Measurements from ENCODE around the gene HBG1.
"Not testable (repeated sequence)": the region's sequence is repeated elsewhere in the genome, so short reads cannot be mapped to it uniquely, and the experiment has no call there.

HBG1 gene

DNA sequence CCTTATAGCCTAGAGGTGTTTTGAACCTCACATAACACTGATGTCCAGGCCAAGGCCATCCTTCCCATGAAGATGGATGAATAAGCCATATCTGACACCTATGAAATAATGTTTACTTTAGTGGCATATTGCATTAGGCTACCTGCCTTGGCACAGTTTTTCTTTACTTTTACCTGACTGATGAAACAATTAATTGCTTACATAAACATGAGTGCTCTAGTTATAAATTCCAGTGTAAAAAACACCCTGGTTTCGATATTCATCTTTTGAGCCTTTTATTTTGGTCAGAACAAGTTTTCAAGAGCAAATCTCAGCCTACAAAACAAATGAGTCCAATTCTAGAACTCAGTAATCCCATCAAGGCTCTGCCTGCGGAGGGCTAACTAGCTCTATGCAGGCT is 27.0 kb upstream of the HBG1 start:
- FAIRE-seq: no peak

DNA sequence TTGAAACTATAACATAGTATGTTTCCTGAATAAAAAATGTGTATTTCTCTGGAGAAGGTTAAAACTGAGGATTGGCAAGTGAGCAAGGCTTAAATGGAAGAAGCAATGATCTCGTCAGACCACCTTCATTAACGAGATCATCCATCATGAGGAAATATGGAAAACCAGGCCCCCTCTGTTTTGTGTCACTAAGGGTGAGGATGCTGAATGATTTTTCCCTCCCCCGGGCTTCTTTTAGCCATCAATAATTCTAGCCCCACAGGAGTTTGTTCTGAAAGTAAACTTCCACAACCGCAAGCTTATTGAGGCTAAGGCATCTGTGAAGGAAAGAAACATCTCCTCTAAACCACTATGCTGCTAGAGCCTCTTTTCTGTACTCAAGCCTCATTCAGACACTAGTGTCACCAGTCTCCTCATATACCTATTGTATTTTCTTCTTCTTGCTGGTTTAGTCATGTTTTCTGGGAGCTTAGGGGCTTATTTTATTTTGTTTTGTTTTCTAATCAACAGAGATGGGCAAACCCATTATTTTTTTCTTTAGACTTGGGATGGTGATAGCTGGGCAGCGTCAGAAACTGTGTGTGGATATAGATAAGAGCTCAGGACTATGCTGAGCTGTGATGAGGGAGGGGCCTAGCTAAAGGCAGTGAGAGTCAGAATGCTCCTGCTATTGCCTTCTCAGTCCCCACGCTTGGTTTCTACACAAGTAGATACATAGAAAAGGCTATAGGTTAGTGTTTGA is 25.9 kb upstream of the HBG1 start:
- no peak for FAIRE-seq

DNA sequence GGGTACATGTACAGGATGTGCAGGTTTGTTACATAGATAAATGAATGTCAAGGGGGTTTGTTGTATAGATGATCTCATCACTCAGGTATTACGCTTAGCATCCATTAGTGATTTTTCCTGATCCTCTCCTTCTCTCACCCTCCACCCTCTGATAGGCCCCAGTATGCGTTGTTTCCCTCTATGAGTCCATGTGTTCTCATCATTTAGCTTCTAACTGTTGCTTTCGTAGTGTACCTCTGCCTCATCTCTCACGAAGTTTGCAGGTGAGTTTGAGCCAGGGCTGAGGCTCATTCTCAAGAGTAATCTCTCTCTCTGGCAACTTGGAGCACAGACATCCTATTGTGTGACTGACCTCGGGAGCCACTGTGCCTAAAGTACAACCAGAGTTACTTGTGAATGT is 24.7 kb upstream of the HBG1 start:
- FAIRE-seq: no peak

DNA sequence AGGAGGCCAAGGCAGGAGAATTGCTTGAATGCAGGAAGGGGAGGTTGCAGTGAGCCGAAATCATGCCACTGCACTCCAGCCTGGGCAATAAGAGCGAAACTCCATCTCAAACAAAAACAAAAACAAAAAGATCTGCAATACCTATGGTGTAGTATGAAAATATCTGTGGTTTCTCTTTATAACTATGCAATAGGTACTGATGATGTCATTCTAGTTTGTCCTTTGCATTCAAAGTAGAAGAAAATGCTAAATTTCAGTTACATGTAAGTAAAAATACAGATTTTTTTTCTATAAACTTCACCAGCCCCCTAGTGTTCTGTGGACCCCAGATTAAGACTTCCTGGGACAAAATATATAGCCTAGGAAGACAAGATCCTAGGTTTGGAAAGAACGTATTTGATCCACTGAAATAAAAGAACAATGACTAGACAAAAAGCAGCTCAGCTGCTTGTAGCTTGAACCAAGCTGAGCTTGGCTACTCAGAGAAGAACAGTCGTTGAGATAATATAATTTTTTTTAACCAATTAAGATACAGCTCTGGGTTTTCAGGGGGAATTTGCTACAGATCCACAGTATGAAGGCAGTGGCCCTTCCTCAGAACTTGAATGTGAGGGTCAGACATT is 22.8 kb upstream of the HBG1 start:
- no peak for FAIRE-seq

DNA sequence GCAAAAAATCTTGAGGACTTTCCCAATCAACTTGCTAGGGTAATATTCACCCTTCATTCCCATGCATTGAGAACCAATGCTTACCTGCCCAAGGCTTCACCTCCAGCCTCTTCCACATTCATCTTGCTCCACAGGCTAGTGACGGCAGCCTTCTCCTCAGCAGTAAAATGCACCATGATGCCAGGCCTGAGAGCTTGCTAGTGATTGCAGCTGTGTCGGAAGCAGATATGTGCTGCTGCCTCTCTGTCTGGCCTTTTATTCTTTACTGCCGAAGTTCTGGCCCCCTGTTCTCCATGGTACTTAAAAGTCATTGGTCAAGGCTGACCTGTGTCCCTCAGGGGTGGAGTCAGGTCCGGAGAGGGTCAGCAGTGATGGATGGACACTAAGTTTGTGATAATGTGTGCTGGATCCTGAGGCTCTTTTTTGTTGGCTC is 20.1 kb upstream of the HBG1 start, which contains the start of gene HBE1:
Gene HBE1 (minus strand): TSS at position 231 of the 433 bp plus-strand sequence. CDS start 55 bp downstream, at position 176.
- FAIRE-seq: no peak

DNA sequence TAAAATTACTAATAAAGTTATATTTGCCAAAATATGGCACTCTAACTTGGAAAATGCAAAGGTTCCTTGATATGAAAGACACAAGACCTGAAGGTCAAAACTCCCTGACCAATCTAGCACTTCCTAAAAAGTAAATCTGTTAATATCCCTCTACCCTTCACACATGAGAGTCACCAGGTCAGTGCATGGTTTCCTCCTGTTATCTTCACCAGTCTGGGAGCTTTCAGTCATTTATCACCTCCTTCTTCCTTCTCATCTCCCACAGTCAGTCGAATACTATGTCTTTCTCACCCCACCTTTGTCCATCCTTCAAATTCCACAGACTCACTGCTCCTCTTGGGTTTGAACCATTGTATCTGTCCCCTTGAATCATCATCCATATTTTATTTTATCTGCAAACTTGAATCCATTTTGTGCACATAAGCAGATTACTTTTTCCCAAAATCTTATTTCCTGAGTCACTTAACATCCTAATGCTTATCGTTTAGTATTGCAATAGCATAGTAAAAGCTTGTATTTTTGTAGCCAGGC is 17.4 kb upstream of the HBG1 start:
- FAIRE-seq: no peak

DNA sequence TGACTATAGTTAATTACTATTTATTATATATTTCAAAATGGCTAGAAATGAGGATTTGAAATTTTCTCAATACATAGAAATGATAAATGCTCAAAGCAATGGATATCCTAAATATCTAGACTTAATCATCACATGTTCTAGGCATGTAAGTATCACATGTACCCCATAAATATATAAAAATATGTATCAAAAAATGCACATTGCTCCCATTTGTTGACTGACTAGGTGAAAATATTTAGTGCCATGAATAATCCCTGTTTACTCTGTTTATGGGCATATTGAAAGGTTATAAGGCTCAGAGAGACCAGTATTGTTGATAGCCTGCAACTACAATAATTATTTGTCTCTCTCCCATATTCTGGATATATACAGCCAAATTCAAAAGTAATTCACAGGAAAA is 17.0 kb upstream of the HBG1 start:
- FAIRE-seq: no peak

DNA sequence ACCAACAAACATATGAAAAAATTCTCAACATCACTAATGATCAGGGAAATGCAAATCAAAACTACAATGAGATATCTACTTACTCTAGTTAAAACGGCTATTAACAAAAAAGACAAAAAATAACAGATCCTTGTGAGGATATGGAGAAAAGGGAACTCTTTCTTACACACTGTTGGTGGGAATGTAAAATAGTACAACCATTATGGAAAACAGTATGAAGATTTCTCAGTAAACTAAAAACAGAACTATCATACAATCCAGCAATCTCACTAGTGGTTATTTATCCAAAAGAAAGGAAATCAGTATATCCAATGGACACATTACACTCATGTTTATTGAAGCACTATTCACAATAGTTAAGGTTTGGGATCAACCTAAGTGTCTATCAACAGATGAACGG is 16.2 kb upstream of the HBG1 start:
- no peak for FAIRE-seq

DNA sequence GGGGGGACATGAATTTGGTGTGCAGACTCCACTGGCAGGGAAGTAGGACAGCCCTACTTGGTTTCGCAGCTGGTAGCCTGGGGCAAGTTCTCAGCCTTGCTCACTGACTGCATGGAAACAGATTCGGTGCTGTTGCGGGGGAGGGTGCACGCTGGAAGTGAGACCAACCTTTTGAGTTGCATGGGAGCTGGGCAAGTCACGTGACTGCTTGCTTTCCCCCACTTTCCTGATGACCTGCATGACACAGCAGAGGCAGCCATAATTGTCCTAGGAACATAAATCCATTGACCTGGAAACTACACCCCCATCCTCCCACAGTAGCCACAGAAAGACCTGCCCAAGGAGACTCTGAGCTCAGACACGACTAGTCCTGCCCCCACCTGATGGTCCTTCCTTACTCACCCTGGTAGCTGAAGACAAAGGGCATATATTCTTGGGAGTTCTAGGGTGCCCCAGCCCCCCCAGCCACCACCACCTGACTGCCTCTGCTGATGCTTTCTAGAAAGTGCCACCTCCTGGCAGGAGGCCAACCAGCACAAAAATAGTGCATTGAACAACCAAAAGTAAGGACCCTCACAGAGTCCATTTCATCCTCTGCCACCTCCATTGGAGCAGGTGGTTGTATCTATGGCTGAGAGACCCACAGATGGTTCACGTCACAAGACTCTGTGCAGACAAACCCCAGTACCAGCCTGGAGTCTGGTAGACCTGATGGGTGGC is 9.0 kb upstream of the HBG1 start:
- no peak for FAIRE-seq

DNA sequence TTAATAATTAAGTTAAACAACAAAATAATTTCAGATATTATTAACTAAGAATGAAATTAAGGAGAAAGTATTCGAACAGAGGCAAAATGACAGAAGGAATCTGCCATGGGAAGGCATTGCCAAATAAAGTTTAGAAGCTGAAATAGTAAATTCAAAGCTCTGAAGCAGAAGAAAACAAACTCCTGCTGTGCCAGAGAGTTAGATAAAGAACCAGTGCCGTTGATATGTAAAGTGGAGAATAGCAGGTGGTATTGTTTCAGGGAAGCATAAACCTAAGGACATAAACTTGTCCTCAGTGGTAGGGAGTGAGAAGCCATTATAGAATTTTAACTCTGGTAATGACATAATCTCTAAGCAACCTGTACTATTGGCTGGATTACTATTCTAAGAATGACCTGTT is 7.6 kb upstream of the HBG1 start:
- no peak for FAIRE-seq

DNA sequence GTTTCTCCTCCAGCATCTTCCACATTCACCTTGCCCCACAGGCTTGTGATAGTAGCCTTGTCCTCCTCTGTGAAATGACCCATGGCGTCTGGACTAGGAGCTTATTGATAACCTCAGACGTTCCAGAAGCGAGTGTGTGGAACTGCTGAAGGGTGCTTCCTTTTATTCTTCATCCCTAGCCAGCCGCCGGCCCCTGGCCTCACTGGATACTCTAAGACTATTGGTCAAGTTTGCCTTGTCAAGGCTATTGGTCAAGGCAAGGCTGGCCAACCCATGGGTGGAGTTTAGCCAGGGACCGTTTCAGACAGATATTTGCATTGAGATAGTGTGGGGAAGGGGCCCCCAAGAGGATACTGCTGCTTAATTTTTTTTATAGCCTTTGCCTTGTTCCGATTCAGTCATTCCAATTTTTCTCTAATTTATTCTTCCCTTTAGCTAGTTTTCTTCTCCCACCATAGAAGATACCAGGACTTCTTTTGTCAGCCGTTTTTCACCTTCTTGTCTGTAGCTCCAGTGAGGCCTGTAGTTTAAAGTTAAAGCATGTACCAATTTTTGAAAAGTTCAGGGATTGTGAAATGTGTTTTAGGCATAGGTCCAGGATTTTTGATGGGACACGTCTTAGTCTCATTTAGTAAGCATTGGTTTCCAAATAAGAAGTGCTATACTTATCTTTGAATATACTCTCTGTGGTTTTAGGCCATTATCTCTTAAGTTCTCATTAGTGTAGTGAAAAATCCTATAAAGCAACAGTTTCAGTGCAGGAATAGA is 5.2 kb upstream of the HBG1 start, which contains the start of gene HBG2:
Gene HBG2 (minus strand): TSS at position 136 of the 768 bp plus-strand sequence. CDS start 53 bp downstream, at position 83.
- not testable (repeated sequence) for FAIRE-seq

DNA sequence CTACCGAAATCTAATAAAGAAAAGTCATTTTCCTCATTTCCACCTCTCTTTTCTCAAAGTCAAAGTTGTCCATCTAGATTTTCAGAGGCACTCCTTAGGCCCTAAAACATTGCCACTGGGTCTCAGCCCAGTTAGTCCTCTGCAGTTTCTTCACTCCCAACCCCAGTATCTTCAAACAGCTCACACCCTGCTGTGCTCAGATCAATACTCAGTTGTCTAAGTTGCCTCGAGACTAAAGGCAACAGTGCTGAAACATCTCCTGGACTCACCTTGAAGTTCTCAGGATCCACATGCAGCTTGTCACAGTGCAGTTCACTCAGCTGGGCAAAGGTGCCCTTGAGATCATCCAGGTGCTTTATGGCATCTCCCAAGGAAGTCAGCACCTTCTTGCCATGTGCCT is 4.4 kb upstream of the HBG1 start:
- not testable (repeated sequence) for FAIRE-seq

DNA sequence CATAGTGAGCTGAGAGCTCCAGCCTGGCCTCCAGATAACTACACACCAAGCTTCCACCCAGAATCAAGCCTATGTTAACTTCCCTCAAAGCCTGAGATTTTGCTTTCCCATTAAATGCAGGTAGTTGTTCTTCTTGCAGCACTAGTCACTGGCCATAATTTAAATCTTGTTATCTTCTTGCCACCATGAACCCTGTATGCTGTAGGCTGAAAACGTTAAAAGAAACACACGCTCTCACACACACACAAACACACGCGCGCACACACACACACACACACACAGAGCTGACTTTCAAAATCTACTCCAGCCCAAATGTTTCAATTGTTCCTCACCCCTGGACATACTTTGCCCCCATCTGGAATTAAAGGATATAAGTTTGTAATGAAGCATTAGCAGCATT is 3.8 kb upstream of the HBG1 start:
- not testable (repeated sequence) for FAIRE-seq

DNA sequence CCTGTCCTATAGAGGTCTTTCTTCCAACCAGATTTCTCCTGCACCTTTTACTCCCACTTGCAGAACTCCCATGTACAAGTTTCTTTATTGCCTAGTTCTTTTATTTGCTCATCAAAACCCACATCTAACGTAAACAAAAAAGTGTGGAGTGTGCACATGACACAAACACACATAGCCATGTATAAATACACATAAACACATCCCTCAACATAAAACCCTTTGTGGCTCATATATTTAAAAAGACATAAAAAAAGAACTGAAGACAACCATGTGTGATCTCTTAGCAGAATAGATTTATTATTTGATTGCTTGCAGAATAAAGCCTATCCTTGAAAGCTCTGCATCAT is 3.2 kb upstream of the HBG1 start:
- FAIRE-seq: no peak

DNA sequence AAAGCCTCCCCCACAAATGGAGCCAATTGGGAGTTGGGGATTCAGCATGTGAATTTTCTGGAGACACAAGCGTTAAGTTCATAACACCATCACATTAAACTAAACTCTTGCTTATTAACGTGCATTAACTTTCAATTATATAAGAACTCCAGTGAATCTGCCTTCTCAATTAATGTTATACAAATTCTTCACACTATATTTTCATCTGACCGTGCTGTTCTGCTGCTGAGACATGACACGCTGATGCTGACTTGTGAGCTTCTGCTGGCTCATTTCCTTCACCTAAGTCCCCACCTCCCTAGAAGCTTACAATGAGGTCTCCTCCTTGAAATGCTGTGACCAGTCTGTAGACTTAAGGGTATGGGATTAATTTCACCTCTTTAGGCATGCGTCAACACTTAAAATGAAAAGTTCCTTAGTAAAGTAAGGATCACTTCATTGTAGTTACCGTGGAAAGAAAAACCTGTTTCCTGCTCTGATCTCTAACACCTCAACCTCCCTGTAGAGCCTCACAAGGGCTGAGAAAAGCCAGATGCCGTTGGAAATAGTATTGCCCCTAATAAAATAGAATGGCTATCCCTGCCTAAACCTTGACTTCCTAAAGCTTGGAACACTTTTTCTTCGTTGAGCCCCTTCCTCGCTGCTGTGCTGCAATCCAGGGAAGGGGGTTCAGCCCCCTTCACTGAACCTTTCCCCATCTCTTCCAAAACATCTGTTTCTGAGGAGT is 2.7 kb upstream of the HBG1 start:
- no peak for FAIRE-seq

DNA sequence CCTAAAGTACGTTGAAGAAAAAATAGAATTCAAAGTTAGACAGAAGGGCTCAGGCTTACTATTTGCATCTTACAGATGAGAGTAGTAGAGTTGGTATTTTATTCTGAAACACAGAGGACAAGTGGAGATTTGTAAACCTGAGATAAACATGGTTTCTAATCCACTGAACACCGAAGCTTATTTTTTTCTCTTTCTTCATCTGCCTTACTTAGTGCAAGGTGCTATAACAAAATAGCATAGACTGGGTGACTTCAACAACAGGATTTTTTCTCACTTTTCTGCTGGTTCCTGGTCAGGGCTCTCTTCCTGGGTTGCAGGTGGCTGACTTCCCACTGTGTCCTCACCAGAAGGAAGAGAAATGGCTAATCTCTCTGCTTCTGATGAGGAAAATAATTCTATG is 2.1 kb upstream of the HBG1 start:
- no peak for FAIRE-seq

DNA sequence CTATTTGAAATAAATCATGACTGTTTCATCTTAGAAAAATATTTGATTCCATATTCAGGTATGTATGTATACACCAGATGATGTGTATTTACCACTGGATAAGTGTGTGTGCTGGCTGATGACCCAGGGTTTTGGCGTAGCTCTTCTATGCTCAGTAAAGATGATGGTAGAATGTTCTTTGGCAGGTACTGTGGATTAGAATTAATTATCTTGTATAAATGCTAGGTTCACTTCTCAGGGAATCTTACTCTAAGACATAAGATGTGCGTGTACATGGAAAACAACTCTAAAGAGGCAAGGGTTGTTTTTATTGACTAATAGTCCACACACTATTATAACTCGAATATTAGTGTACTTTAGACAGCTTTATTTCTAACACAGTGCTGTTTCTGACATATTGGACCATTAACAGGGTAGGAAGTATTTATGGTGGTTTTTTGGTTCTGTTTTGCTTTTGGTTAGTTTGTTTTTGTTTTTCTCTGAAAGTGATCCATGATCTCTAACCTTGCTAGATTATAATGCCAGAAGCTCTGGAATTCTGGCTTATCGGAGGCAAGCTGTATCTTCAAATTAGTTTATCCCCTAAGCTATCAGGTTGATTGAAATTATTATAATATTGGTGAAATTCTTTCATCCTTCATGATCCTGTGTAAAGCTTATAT is 1.0 kb upstream of the HBG1 start:
- FAIRE-seq: no peak

DNA sequence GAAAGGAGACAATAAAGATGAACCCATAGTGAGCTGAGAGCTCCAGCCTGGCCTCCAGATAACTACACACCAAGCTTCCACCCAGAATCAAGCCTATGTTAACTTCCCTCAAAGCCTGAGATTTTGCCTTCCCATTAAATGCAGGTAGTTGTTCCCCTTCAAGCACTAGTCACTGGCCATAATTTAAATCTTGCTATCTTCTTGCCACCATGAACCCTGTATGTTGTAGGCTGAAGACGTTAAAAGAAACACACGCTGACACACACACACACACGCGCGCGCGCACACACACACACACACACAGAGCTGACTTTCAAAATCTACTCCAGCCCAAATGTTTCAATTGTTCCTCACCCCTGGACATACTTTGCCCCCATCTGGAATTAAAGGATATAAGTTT is 1.2 kb downstream of the HBG1 start:
- not testable (repeated sequence) for FAIRE-seq

DNA sequence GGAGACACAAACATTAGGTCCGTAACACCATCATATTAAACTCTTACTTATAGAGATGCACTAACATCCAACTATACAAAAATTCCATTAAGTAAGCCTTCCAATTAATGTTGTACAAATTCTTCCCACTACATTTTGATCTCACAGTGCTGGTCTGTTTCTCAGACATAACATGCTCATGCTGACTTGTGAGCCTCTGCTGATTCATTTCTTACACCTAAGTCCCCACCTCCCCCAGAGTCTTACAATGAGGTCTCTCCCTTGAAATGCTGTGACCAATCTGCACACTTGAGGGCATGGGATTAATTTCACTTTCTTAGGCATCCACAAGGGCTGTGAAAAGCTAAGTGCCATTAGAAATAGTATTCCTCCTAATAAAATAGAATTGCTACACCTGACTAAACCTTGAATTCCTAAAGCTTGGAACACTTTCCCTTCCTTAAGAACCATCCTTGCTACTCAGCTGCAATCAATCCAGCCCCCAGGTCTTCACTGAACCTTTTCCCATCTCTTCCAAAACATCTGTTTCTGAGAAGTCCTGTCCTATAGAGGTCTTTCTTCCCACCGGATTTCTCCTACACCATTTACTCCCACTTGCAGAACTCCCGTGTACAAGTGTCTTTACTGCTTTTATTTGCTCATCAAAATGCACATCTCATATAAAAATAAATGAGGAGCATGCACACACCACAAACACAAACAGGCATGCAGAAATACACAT is 2.0 kb downstream of the HBG1 start:
- FAIRE-seq: no peak

DNA sequence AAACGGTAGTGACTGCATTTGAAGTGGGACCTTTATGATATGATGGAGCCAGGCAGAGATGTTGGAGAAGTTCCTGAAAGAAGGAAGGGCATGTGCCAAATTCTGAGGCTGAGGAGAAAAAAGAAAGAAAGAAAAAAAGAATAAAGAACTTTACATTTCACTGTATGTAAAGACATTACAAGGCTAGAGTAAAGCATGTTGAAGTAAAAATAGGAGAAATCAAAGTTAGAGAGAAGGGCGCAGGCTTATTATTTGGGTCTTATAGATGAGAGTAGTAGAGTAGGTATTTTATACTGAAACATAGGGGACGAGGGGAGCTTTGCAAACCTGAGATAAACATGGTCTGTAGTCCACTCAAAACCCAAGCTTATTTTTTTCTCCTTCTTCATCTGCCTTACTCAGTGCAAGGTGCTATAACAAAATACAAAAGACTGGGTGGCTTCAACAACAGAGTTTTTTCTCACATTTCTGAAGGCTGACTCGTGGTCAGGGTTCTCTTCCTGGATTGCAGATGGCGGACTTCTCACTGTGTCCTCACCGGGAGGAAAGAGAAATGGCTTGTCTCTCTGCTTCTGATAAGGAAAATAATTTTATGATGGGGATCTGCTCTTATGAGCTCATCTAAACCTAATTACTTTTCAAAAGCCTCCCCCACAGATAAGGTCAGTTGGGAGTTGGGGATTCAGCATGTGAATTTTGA is 2.7 kb downstream of the HBG1 start:
- no peak for FAIRE-seq

Measured in G401.6 (cell line).